K562 (cell line): Measurements from ENCODE around the gene PRDM16. TPM values are rescaled to one million over a fixed set of nuclear protein-coding genes. Genes with fewer than 3 reads are reported as not detected.

Experiments used
- ATAC-seq: fragments of 200-7000 bp; cut with Tn5 transposase; 3 replicates; pipeline ENCODE4 v1.9.1; 2020; ENCODE audit warnings: moderate library complexity
- BruUV-seq: library from RNA; stranded (reverse); fragments of 400-500 nt; replicated peaks from 2 replicates; lab custom pipeline; 2021; lab: Mats Ljungman, UMichigan
- CTCF ChIA-PET: fragments of 300-600 bp; formaldehyde crosslinking; extraction: SDS; loops from one replicate; lab custom pipeline; 2021; ENCODE audit warnings: low intra/inter-chr PET ratio; lab: Yijun Ruan, JAX
- POLR2A ChIA-PET: fragments of 300-600, 350-650 bp; sonication (Branson Sonifier 250); formaldehyde crosslinking; extraction: SDS; loops from one replicate; lab custom pipeline; 2021; ENCODE audit warnings: antibody characterized with exemption, inconsistent platforms; lab: Yijun Ruan, JAX
- DNase-seq, 4 experiments: peaks; one replicate each; pipeline versions ENCODE4 v3.0.0 to v3.0.0-alpha.2; 2011 to 2018; ENCODE audit warnings: low spot score in 3 of 4, mixed read lengths in 3 of 4; ENCODE audit errors: extremely low read depth in 1 of 4
- FAIRE-seq: peaks from 2 replicates; lab custom pipeline; 2011; peaks lifted over from hg19 to GRCh38; lab: Jason Lieb, UNC
- H2AFZ ChIP-seq: 2 replicates; pipeline ENCODE4 v1.6.0; 2011; ENCODE audit warnings: low read depth, low read length, control low read depth, inconsistent platforms
- H3K27ac ChIP-seq: fragments of 200-600 bp; 3 replicates; pipeline ENCODE4 v1.8.0; 2011; ENCODE audit warnings: low read depth, mild to moderate bottlenecking, control low read depth, inconsistent platforms, low read length, moderate library complexity, mixed read lengths; ENCODE audit errors: extremely low read depth
- H3K27me3 ChIP-seq, 2 experiments: fragments of 300-600 bp in 1 of 2; 2 replicates in 1 of 2; 3 replicates in 1 of 2; pipeline versions ENCODE4 v1.6.0 to v1.8.0; 2011; ENCODE audit warnings: inconsistent platforms in 2 of 2, low read length in 2 of 2, mild to moderate bottlenecking in 1 of 2, mixed read lengths in 1 of 2, moderate library complexity in 1 of 2; ENCODE audit not compliant: control insufficient read depth in 2 of 2, insufficient read depth in 2 of 2
- H3K36me3 ChIP-seq: fragments of 300-600 bp; 3 replicates; pipeline ENCODE4 v1.8.0; 2011; ENCODE audit warnings: mild to moderate bottlenecking, low read length, inconsistent platforms; ENCODE audit not compliant: control insufficient read depth, insufficient read depth
- H3K4me1 ChIP-seq, 2 experiments: fragments of 200-600 bp in 1 of 2; replicated peaks in 1 of 2; 2 replicates in 1 of 2; 3 replicates in 1 of 2; pipeline versions ENCODE4 v1.5.1 to v1.8.0; 2011; ENCODE audit warnings: inconsistent platforms in 2 of 2, low read length in 2 of 2, mild to moderate bottlenecking in 1 of 2, mixed read lengths in 1 of 2, moderate library complexity in 1 of 2; ENCODE audit not compliant: control insufficient read depth in 2 of 2, insufficient read depth in 2 of 2
- H3K4me2 ChIP-seq: 2 replicates; pipeline ENCODE4 v1.6.1; 2011; ENCODE audit warnings: low read length, control low read depth, inconsistent platforms, mixed read lengths; ENCODE audit not compliant: insufficient read depth
- H3K4me3 ChIP-seq: fragments of 200-600 bp; sonication (generic), shearing (Covaris generic); 2 replicates; pipeline ENCODE4 v1.5.1; 2016; ENCODE audit warnings: control low read depth, inconsistent platforms
- H3K79me2 ChIP-seq: fragments of 200-600 bp; 3 replicates; pipeline ENCODE4 v1.8.0; 2011; ENCODE audit warnings: low read length, inconsistent platforms; ENCODE audit not compliant: control insufficient read depth, insufficient read depth
- H3K9ac ChIP-seq, 2 experiments: 2 replicates each; pipeline versions ENCODE4 v1.6.0 to v1.6.1; 2011; ENCODE audit warnings: low read depth in 2 of 2, low read length in 2 of 2, control low read depth in 1 of 2, inconsistent platforms in 1 of 2, mild to moderate bottlenecking in 1 of 2, mixed read lengths in 1 of 2; ENCODE audit not compliant: insufficient read depth in 1 of 2
- H3K9me1 ChIP-seq: one replicate; pipeline ENCODE4 v1.6.0; 2011; ENCODE audit warnings: inconsistent platforms, mild to moderate bottlenecking, low read length, moderate library complexity; ENCODE audit not compliant: control insufficient read depth, insufficient read depth
- H3K9me3 ChIP-seq: replicated peaks from 2 replicates; pipeline ENCODE4 v1.5.1; 2011; ENCODE audit warnings: low read depth, low read length, inconsistent platforms; ENCODE audit not compliant: control insufficient read depth, insufficient read depth
- H4K20me1 ChIP-seq: replicated peaks from 2 replicates; pipeline ENCODE4 v1.6.1; 2011; ENCODE audit warnings: low read length, inconsistent platforms, mixed read lengths; ENCODE audit not compliant: control insufficient read depth, insufficient read depth
- CBFB ChIP-seq: sonication (generic); formaldehyde crosslinking; IDR thresholded peaks from 2 replicates; pipeline ENCODE4 v1.4.0; 2020; ENCODE audit warnings: mild to moderate bottlenecking, missing genetic modification reagents
- CREB1 ChIP-seq, 2 experiments: sonication (generic) in 1 of 2; formaldehyde crosslinking in 1 of 2; IDR thresholded peaks; 2 replicates each; pipeline versions ENCODE4 v1.6.1 to v1.8.0; 2012 to 2022; ENCODE audit warnings: inconsistent platforms in 1 of 2, mild to moderate bottlenecking in 1 of 2, missing genetic modification reagents in 1 of 2, moderate library complexity in 1 of 2
- CXXC5 ChIP-seq: fragments of 250-450 bp; sonication (Bioruptor Pico); IDR thresholded peaks from 2 replicates; pipeline ENCODE4 v1.8.0; 2022; ENCODE audit warnings: inconsistent platforms, mild to moderate bottlenecking, moderate library complexity
- E2F3 ChIP-seq: fragments of 250-450 bp; sonication (Bioruptor Pico); IDR thresholded peaks from 2 replicates; pipeline ENCODE4 v1.4.0; 2020; ENCODE audit warnings: mild to moderate bottlenecking
- EP300 ChIP-seq: IDR thresholded peaks from 2 replicates; pipeline ENCODE4 v1.6.1; 2012; ENCODE audit warnings: low read length, improper control_type of control experiment
- FOXA1 ChIP-seq: fragments of 450-650 bp; IDR thresholded peaks from 2 replicates; pipeline ENCODE4 v1.6.1; 2016; ENCODE audit warnings: mild to moderate bottlenecking, borderline replicate concordance
- GATAD2A ChIP-seq: fragments of 450-650 bp; IDR thresholded peaks from 2 replicates; pipeline ENCODE4 v1.6.1; 2017
- KDM1A ChIP-seq, 2 experiments: fragments of 450-650 bp; IDR thresholded peaks; 2 replicates each; pipeline ENCODE4 v1.6.1; 2016; ENCODE audit warnings: mild to moderate bottlenecking in 2 of 2
- KLF6 ChIP-seq: fragments of 250-450 bp; sonication (Bioruptor Pico); IDR thresholded peaks from 2 replicates; pipeline ENCODE4 v1.4.0; 2020; ENCODE audit warnings: mild to moderate bottlenecking, moderate library complexity, borderline replicate concordance
- TAF1 ChIP-seq: IDR thresholded peaks from 2 replicates; pipeline ENCODE4 v1.6.1; 2011; ENCODE audit warnings: mild to moderate bottlenecking, low read length, moderate library complexity; ENCODE audit not compliant: insufficient read depth, control insufficient read depth, severe bottlenecking; ENCODE audit errors: extremely low read depth
- TAF9B ChIP-seq: fragments of 450-650 bp; IDR thresholded peaks from 2 replicates; pipeline ENCODE4 v1.6.1; 2018; ENCODE audit warnings: mild to moderate bottlenecking; ENCODE audit not compliant: partially characterized antibody
- TEAD1 ChIP-seq, 2 experiments: fragments of 450-650 bp in 1 of 2; sonication (generic) in 1 of 2; formaldehyde crosslinking; IDR thresholded peaks; 2 replicates each; pipeline versions ENCODE4 v1.4.0 to v1.8.0; 2020 to 2022; ENCODE audit warnings: mild to moderate bottlenecking in 2 of 2, missing genetic modification reagents in 1 of 2
- ZBED1 ChIP-seq: IDR thresholded peaks from 2 replicates; pipeline ENCODE4 v1.6.1; 2014
- WGBS: fragments of 100-300 bp; shearing (Covaris generic); methylation state at CpG from one replicate; pipeline ENCODE4 v1.1.6; 2016; ENCODE audit warnings: low coverage, mixed read lengths; ENCODE audit not compliant: insufficient coverage; ENCODE audit errors: missing lambda C conversion rate; 5-methylcytosine and 5-hydroxymethylcytosine counted together
- in situ Hi-C: fragments of 300-500 bp; cut with MboI; formaldehyde crosslinking; loops from 4 replicates; pipeline ENCODE4 v1.15.0; 2018; ENCODE audit warnings: inconsistent platforms, mixed read lengths
- intact Hi-C: fragments of 100-400 bp; cut with micrococcal nuclease; formaldehyde crosslinking; loops from 2 replicates; pipeline ENCODE4 v1.14.2; 2022
- polyA plus RNA-seq, 8 experiments: library from polyadenylated mRNA; depleted of rRNA in 4 of 8; stranded (reverse) in 5 of 8; unstranded in 3 of 8; fragments of >200 nt; fragmentation: Nextera tagmentation in 2 of 8; fragmentation: Illumina TruSeq in 1 of 8; extraction: Ambion mirVana in 2 of 8; extraction: Trizol in 1 of 8; gene quantifications; 2 replicates each; pipeline versions ENCODE4 v1.2.1 to v1.2.3, GENCODE V29; 2011 to 2014; ENCODE audit warnings: inconsistent platforms in 1 of 8, missing spikeins in 1 of 8
- total RNA-seq, 7 experiments: library from RNA; depleted of rRNA in 6 of 7; stranded (reverse); fragments of >200 nt in 6 of 7; fragmentation: Illumina TruSeq in 2 of 7; extraction: Trizol in 2 of 7; gene quantifications; 2 replicates each; pipeline versions ENCODE4 v1.2.1 to v1.2.3, GENCODE V29; 2011 to 2021; ENCODE audit warnings: low replicate concordance in 1 of 7

Gene PRDM16
- total and polyA plus RNA-seq, 9 of the 15 experiments (the other 6 are each of a cell fraction or from before 2014, with no cell fraction given) = 0.10 to 0.27 TPM; not detected in 7

DNA sequence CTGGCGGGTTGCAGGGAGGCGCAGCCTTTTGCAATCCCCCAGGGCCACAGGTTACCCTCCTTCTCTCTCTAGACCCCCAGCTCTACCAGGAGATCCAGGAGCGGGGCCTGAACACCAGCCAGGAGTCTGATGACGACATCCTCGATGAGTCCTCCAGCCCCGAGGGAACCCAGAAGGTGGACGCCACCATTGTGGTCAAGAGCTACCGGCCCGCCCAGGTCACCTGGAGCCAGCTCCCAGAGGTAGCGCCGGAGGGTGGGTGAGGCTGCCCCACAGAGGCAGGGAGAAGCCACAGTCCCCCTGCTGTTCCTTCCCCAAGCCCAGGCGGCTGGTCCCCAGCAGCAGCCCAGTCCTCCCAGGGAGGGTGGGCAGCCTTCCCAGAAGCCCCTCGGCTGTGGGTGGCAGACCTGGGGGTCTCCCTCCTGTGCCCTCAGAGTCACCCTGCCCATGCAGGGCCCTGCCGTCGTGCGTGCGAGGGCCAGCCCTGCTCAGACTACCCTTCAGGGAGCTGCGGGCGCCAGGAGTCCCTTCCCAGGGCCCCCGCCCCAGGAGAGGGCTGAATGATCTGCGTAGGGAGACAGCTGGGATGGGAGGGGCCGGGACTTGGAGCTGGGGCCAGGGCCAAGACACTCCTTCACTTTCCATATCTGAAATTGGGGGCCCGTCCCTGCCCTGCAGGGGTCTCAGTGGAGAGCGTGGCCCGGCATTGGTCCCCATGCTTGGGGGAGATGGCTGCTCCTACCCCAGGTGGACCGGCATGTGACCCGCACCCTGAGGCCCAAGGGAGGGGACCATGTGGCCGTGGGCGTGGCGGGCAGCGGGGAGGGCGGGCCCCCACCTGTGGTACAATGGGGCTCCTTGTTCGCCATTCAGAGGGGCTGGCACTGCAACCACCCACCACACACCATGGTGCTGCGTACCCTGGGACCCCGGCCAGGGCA is 398.4 kb downstream of the PRDM16 start:
- Histone ChIP-seq H3K4me1 (peaks cover 0 to 60% of the 10 kb centered on the region in 2 experiments; a peak in 3 of 5 replicates), H3K79me2 (no peaks in the 10 kb centered on the region), H2AFZ (no peak overlapping the region), H4K20me1 (peaks cover 27% of the 10 kb centered on the region), H3K9ac (no peak overlapping the region; a peak in 1 of 4 replicates), H3K9me3 (no peaks in the 10 kb centered on the region), H3K27ac (no peak overlapping the region), H3K9me1 (peaks cover 4% of the 10 kb centered on the region), H3K27me3 (peaks cover 34 to 73% of the 10 kb centered on the region in 2 experiments; a peak in 4 of 5 replicates), H3K36me3 (no peaks in the 10 kb centered on the region), H3K4me3 (no peak overlapping the region), H3K4me2 (no peak overlapping the region)
- no peak for FAIRE-seq
- WGBS = 4% methylated on average over 34 of the region's 35 CpGs
- BruUV-seq = no TSS peak
- ChIA-PET POLR2A (interaction anchor here (0.5 to 1.1 kb wide), 5 partner anchors 8 to 1328 kb away, joined by 3 to 6 read pairs (median 3); no protein-coding TSS in a partner anchor), CTCF (no interaction called here)
- TF ChIP-seq KLF6 (CRISPR knock-in tag) = no peak
- no peak for TF ChIP-seq CREB1 (IDR thresholded peaks at IDR 0.05)
- no peak for TF ChIP-seq CREB1 (CRISPR knock-in tag; IDR thresholded peaks at IDR 0.05)
- TF ChIP-seq FOXA1 = no peak
- TF ChIP-seq CXXC5 (CRISPR knock-in tag) = no peak
- TF ChIP-seq KDM1A (IDR thresholded peaks at IDR 0.05) = no peak
- TF ChIP-seq TAF9B = no peak
- no peak for TF ChIP-seq GATAD2A
- TF ChIP-seq TAF1 = no peak
- no peak for TF ChIP-seq EP300
- TF ChIP-seq CBFB (CRISPR knock-in tag) = no peak
- no peak for TF ChIP-seq E2F3 (CRISPR knock-in tag)
- no peak for TF ChIP-seq TEAD1 (CRISPR knock-in tag; IDR thresholded peaks at IDR 0.05)
- no peak for TF ChIP-seq ZBED1
- intact Hi-C loops (no loop called here), in situ Hi-C loops (no loop called here)
- no peak for DNase-seq
- ATAC-seq = no peak
